GM12873 (cell line): ENCODE data around the gene GJA5.

ENCODE experiments used
- TF ChIP-seq, protein P1 (sequence below): IDR thresholded peaks from 2 replicates; pipeline ENCODE4 v1.5.1; 2012; ENCODE audit warnings: low read depth, mild to moderate bottlenecking, moderate library complexity, low read length, control low read depth; ENCODE audit not compliant: insufficient read depth; ENCODE audit errors: missing control alignments

Gene GJA5

GRCh38 chr1:147794570-147794969, 34.2 kb upstream of the GJA5 start:
- TF ChIP-seq, protein P1, sequence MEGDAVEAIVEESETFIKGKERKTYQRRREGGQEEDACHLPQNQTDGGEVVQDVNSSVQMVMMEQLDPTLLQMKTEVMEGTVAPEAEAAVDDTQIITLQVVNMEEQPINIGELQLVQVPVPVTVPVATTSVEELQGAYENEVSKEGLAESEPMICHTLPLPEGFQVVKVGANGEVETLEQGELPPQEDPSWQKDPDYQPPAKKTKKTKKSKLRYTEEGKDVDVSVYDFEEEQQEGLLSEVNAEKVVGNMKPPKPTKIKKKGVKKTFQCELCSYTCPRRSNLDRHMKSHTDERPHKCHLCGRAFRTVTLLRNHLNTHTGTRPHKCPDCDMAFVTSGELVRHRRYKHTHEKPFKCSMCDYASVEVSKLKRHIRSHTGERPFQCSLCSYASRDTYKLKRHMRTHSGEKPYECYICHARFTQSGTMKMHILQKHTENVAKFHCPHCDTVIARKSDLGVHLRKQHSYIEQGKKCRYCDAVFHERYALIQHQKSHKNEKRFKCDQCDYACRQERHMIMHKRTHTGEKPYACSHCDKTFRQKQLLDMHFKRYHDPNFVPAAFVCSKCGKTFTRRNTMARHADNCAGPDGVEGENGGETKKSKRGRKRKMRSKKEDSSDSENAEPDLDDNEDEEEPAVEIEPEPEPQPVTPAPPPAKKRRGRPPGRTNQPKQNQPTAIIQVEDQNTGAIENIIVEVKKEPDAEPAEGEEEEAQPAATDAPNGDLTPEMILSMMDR = no peak

DNA sequence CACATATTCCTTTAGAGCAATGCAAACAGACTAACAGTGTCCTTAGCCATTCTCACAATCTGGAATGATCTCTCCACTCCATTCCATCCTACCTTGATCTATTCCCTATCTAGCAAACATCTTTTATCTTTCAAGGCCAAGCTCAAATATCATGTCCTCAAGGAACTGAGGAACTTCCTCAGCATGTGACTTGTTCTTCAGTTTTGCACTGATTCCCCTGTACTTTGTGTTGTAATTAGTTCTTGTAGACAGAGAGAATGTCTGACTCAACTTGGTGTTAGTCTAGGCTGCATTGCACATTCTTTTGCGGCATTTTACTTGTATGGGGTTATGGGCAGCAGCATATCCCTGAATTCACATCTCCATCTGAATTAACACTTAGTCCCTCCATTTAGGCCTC, 31.5 kb upstream of the GJA5 start:
- TF ChIP-seq, protein P1 = no peak

GRCh38 chr1:147787765-147788164, 27.4 kb upstream of the GJA5 start:
- TF ChIP-seq, protein P1 = no peak

GRCh38 chr1:147786536-147786935, 26.1 kb upstream of the GJA5 start:
- TF ChIP-seq, protein P1 = no peak

DNA sequence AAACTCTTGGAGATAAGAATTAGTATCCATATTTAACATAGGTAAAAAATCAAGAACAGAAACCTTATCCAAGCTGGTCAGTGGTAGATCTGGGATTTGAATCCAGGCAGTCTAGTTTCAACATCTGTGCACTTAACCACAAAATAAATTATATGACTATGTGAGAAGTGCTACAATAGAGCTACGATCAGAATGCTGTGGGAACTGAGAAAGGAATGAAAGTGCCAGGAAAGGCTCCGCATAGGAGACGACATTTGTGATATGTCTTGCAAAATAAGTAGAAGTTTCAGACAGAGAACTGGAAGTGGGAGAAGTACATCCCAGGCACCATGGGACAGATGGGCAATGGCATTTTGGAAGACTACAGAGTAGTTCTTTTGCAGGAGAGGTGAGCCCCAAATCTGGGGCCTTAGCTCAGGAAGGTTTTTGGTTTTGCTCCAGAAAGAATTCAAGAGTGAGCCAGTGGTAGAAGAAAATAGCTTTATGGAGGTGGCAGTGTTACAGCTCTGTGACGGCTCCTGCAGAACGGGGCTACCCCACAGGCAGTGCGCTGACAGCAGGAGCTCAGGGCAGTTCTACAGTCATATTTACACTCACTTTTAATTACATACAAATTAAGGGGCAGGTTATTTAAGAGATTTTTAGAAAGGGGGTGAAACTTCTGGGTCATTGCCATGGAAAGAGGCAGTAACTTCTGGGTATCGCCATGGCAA, 25.5 kb upstream of the GJA5 start:
- TF ChIP-seq, protein P1 = no peak

DNA sequence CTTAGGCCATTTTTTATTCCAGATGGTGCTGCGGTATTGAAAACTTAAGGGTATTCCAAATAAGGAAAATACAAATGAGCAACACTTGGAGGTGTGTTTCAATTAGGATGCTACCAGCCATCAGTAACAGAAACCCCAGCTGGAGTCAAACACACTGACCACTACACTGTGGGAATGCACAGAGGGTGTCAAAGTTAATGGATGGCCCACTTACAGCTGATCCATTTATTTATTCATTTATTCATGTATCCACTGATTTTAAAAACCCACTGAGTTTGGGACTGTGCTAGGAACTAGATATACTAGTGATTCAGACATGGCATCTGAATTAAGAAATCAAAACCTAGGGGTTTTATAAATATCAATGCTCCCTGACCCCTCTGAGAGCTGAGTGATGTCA, 24.5 kb upstream of the GJA5 start:
- TF ChIP-seq, protein P1 = no peak

GRCh38 chr1:147781056-147781471, 20.7 kb upstream of the GJA5 start:
- TF ChIP-seq, protein P1 = no peak
